ENCODE results near the gene ERN1.

ERN1 gene

GRCh38 chr17:64157669-64158180, 27.8 kb upstream of the ERN1 start:
- Histone ChIP-seq H3K9me3 (ENCODE audit: control insufficient read depth in 2 of 2, low read length in 2 of 2) (no peaks in the 10 kb centered on the region), H3K27ac (ENCODE audit: low read length) (no peak overlapping the region), H3K27me3 (ENCODE audit: control insufficient read depth in 1 of 2, insufficient read depth in 2 of 2, low read length in 2 of 2) (no peaks in the 10 kb centered on the region), H3K4me1 (ENCODE audit: control insufficient read depth, insufficient read depth, low read length) (peaks cover 8% of the 10 kb centered on the region), H3K36me3 (ENCODE audit: control insufficient read depth in 2 of 2, insufficient read depth in 2 of 2, low read length in 2 of 2) (peaks cover 9 to 13% of the 10 kb centered on the region in 2 donors), H3K4me3 (ENCODE audit: low read length in 2 of 2) (no peak overlapping the region), H3K9ac (ENCODE audit: low read length in 2 of 2) (no peak overlapping the region)

DNA sequence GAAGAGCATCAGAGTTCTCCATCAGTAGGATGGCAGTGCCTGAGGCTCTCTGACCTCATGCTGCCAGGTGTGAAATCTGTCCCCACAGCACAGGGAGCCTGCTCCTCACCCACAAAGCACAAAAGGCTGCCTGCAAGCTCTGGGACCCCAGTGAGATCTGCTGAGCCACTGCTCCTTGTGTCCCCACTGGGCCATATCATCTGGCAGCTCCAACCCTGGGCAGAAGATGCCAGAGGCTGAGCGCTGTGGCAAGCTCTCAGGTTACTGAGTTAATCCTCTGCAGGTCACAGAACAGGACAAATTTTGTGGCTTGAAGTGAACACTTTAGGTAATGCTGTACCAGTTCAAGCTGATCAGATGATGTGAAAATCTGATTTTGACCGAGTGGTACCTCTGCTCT, 26.7 kb upstream of the ERN1 start:
- Histone ChIP-seq H3K4me3 (ENCODE audit: low read length in 2 of 2) (no peak overlapping the region), H3K4me1 (ENCODE audit: control insufficient read depth, insufficient read depth, low read length) (peaks cover 8% of the 10 kb centered on the region), H3K9ac (ENCODE audit: low read length in 2 of 2) (no peak overlapping the region), H3K36me3 (ENCODE audit: control insufficient read depth in 2 of 2, insufficient read depth in 2 of 2, low read length in 2 of 2) (peaks cover 15 to 16% of the 10 kb centered on the region in 2 donors), H3K27me3 (ENCODE audit: control insufficient read depth in 1 of 2, insufficient read depth in 2 of 2, low read length in 2 of 2) (no peaks in the 10 kb centered on the region), H3K27ac (ENCODE audit: low read length) (no peak overlapping the region), H3K9me3 (ENCODE audit: control insufficient read depth in 2 of 2, low read length in 2 of 2) (no peaks in the 10 kb centered on the region)

DNA sequence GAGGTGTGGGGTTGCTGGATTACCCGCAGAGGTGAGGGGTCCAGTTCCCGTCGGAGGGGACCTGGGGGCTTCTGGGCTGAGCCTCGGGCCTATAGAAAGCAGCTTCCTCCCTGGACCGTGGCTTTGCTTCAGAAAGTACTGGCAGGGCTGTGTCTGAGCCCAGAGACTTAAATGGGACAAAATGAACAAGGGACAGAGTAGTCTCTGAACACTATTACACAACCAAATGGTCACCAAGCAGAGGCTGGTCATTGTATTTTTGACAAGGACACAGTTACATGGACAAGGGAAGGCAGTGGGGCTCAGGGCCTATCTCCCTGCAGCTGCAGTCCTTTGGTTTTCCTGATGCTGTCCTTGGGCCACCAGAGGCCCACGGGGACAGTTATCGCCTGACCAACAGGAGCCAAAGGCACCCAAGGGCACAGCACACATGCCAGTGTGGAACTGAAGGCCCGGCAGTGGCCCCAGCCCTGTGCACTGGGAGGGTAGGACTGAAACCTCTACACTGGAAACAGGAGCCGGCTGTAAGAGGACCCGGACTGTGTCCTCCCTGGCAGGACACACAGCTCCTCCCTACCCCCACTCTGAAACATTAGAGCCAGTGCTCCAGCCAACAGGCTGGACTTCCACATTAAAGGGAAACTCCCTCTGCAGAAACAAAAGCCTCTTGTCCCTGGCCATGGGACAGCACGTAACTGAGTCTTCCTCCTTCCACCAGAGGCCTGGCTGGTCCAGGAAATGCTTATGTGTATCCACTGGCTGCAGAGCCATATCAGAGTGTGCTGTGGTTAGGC, 26.0 kb upstream of the ERN1 start:
- Histone ChIP-seq H3K27ac (ENCODE audit: low read length) (no peak overlapping the region), H3K9me3 (ENCODE audit: control insufficient read depth in 2 of 2, low read length in 2 of 2) (no peaks in the 10 kb centered on the region), H3K4me3 (ENCODE audit: low read length in 2 of 2) (no peak overlapping the region), H3K27me3 (ENCODE audit: control insufficient read depth in 1 of 2, insufficient read depth in 2 of 2, low read length in 2 of 2) (no peaks in the 10 kb centered on the region), H3K9ac (ENCODE audit: low read length in 2 of 2) (no peak overlapping the region), H3K36me3 (ENCODE audit: control insufficient read depth in 2 of 2, insufficient read depth in 2 of 2, low read length in 2 of 2) (peaks cover 15 to 18% of the 10 kb centered on the region in 2 donors), H3K4me1 (ENCODE audit: control insufficient read depth, insufficient read depth, low read length) (peaks cover 8% of the 10 kb centered on the region)

- no peak overlapping the region for H3K4me3 ChIP-seq (ENCODE audit: low read length in 2 of 2)
- H3K27me3 ChIP-seq (ENCODE audit: control insufficient read depth in 1 of 2, insufficient read depth in 2 of 2, low read length in 2 of 2): no peaks in the 10 kb centered on the region
- H3K27ac ChIP-seq (ENCODE audit: low read length): no peak overlapping the region
- no peaks in the 10 kb centered on the region for H3K9me3 ChIP-seq (ENCODE audit: control insufficient read depth in 2 of 2, low read length in 2 of 2)
- H3K4me1 ChIP-seq (ENCODE audit: control insufficient read depth, insufficient read depth, low read length): peaks cover 8% of the 10 kb centered on the region
- no peak overlapping the region for H3K9ac ChIP-seq (ENCODE audit: low read length in 2 of 2)
- H3K36me3 ChIP-seq (ENCODE audit: control insufficient read depth in 2 of 2, insufficient read depth in 2 of 2, low read length in 2 of 2): peaks cover 18 to 19% of the 10 kb centered on the region in 2 donors
These were observed 25.2 kb upstream of the ERN1 start for GRCh38 chr17:64155129-64155528.

DNA sequence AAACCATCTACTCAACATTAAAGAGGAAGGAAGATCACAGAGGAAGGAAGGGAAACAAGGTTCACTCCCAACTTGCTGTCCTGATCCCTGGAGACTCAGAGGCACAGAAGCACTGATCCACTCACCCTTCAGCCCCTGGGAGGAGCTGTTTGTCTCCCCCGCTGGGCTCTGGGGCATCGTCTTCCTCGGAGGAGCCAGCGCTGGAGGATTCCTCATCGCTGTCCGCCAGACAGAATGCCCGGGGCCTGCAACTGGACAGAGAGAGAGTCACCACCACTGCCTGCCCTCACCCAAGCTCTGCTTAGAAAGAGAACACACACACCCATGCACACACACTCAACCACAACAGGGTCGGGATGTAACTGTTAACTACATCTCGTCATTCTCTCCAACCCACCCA, 24.8 kb upstream of the ERN1 start:
- no peaks in the 10 kb centered on the region for H3K27me3 ChIP-seq (ENCODE audit: control insufficient read depth in 1 of 2, insufficient read depth in 2 of 2, low read length in 2 of 2)
- no peak overlapping the region for H3K9ac ChIP-seq (ENCODE audit: low read length in 2 of 2)
- no peaks in the 10 kb centered on the region for H3K9me3 ChIP-seq (ENCODE audit: control insufficient read depth in 2 of 2, low read length in 2 of 2)
- peaks cover 8% of the 10 kb centered on the region for H3K4me1 ChIP-seq (ENCODE audit: control insufficient read depth, insufficient read depth, low read length)
- peaks cover 19 to 20% of the 10 kb centered on the region in 2 donors for H3K36me3 ChIP-seq (ENCODE audit: control insufficient read depth in 2 of 2, insufficient read depth in 2 of 2, low read length in 2 of 2)
- H3K27ac ChIP-seq (ENCODE audit: low read length): no peak overlapping the region
- H3K4me3 ChIP-seq (ENCODE audit: low read length in 2 of 2): no peak overlapping the region

- Histone ChIP-seq H3K4me1 (ENCODE audit: control insufficient read depth, insufficient read depth, low read length) (peaks cover 8% of the 10 kb centered on the region), H3K27me3 (ENCODE audit: control insufficient read depth in 1 of 2, insufficient read depth in 2 of 2, low read length in 2 of 2) (no peaks in the 10 kb centered on the region), H3K9ac (ENCODE audit: low read length in 2 of 2) (no peak overlapping the region), H3K36me3 (ENCODE audit: control insufficient read depth in 2 of 2, insufficient read depth in 2 of 2, low read length in 2 of 2) (peaks cover 19 to 20% of the 10 kb centered on the region in 2 donors), H3K27ac (ENCODE audit: low read length) (no peak overlapping the region), H3K9me3 (ENCODE audit: control insufficient read depth in 2 of 2, low read length in 2 of 2) (no peaks in the 10 kb centered on the region), H3K4me3 (ENCODE audit: low read length in 2 of 2) (no peak overlapping the region)
These were observed 24.4 kb upstream of the ERN1 start for GRCh38 chr17:64154313-64154695.

- H3K9me3 ChIP-seq (ENCODE audit: control insufficient read depth in 2 of 2, low read length in 2 of 2): no peaks in the 10 kb centered on the region
- H3K36me3 ChIP-seq (ENCODE audit: control insufficient read depth in 2 of 2, insufficient read depth in 2 of 2, low read length in 2 of 2): peaks cover 19 to 20% of the 10 kb centered on the region in 2 donors
- H3K27ac ChIP-seq (ENCODE audit: low read length): no peak overlapping the region
- no peak overlapping the region for H3K4me3 ChIP-seq (ENCODE audit: low read length in 2 of 2)
- H3K27me3 ChIP-seq (ENCODE audit: control insufficient read depth in 1 of 2, insufficient read depth in 2 of 2, low read length in 2 of 2): no peaks in the 10 kb centered on the region
- H3K4me1 ChIP-seq (ENCODE audit: control insufficient read depth, insufficient read depth, low read length): peaks cover 8% of the 10 kb centered on the region
- no peak overlapping the region for H3K9ac ChIP-seq (ENCODE audit: low read length in 2 of 2)
These were observed 23.8 kb upstream of the ERN1 start for GRCh38 chr17:64153565-64154312.

DNA sequence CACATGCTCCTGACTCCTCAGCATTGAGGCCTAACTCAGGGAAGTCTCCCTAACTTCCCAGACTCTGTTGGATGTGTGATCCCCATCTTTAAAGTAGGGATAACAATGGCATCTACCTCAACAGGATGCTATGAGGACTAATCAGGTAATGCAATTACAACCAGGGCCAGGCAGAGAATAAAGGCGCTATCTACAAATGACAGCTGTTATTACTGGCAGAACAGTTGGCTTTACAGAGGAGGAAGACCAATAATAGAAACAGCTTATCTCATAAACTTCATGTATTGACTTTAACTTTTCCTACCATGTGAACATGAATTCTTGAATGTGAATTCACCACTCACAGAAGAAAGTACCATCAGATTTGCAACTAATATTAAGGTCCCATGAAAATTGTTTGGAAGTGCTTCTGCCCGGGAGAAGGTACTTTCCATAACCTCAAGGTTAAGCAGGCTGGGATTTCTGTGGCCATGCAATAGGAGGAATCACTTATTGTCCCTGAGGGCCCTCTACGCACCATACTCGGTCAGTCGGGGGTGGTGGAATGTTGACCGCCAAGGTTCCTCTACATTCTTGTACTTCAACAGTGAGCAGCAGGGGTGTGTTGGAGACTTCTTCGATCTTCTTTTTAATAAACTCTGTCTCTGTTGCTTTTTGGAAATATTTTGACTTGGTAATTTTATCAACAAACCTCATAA, 22.6 kb upstream of the ERN1 start:
- Histone ChIP-seq H3K36me3 (ENCODE audit: control insufficient read depth in 2 of 2, insufficient read depth in 2 of 2, low read length in 2 of 2) (peaks cover 19 to 22% of the 10 kb centered on the region in 2 donors), H3K9me3 (ENCODE audit: control insufficient read depth in 2 of 2, low read length in 2 of 2) (no peaks in the 10 kb centered on the region), H3K4me3 (ENCODE audit: low read length in 2 of 2) (no peak overlapping the region), H3K4me1 (ENCODE audit: control insufficient read depth, insufficient read depth, low read length) (peaks cover 11% of the 10 kb centered on the region), H3K27me3 (ENCODE audit: control insufficient read depth in 1 of 2, insufficient read depth in 2 of 2, low read length in 2 of 2) (no peaks in the 10 kb centered on the region), H3K27ac (ENCODE audit: low read length) (no peak overlapping the region), H3K9ac (ENCODE audit: low read length in 2 of 2) (no peak overlapping the region)

DNA sequence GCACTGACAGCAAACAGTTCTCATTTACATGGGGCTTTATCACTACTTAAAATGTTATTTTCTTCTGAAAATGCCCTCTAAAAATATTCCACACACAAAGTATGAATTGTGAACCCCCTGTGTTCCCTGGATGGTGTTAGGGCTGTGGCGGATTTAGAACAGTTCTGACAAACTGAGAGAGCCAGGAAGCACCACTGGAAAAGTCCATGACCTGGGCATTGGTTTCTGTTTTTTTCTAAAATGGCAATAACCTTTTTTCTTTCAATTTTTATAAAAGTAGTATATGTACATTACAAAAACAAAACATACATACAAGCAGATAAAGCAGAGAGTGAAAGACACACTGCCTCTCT, 21.0 kb upstream of the ERN1 start:
- Histone ChIP-seq H3K27me3 (ENCODE audit: control insufficient read depth in 1 of 2, insufficient read depth in 2 of 2, low read length in 2 of 2) (no peaks in the 10 kb centered on the region), H3K27ac (ENCODE audit: low read length) (no peak overlapping the region), H3K4me3 (ENCODE audit: low read length in 2 of 2) (no peak overlapping the region), H3K9me3 (ENCODE audit: control insufficient read depth in 2 of 2, low read length in 2 of 2) (no peaks in the 10 kb centered on the region), H3K4me1 (ENCODE audit: control insufficient read depth, insufficient read depth, low read length) (peaks cover 20% of the 10 kb centered on the region), H3K9ac (ENCODE audit: low read length in 2 of 2) (no peak overlapping the region), H3K36me3 (ENCODE audit: control insufficient read depth in 2 of 2, insufficient read depth in 2 of 2, low read length in 2 of 2) (peaks cover 19 to 22% of the 10 kb centered on the region in 2 donors)

GRCh38 chr17:64150237-64151015, 20.5 kb upstream of the ERN1 start:
- Histone ChIP-seq H3K36me3 (ENCODE audit: control insufficient read depth in 2 of 2, insufficient read depth in 2 of 2, low read length in 2 of 2) (peaks cover 19 to 22% of the 10 kb centered on the region in 2 donors), H3K27me3 (ENCODE audit: control insufficient read depth in 1 of 2, insufficient read depth in 2 of 2, low read length in 2 of 2) (no peaks in the 10 kb centered on the region), H3K4me1 (ENCODE audit: control insufficient read depth, insufficient read depth, low read length) (peaks cover 17% of the 10 kb centered on the region), H3K9me3 (ENCODE audit: control insufficient read depth in 2 of 2, low read length in 2 of 2) (no peaks in the 10 kb centered on the region), H3K27ac (ENCODE audit: low read length) (no peak overlapping the region), H3K9ac (ENCODE audit: low read length in 2 of 2) (no peak overlapping the region), H3K4me3 (ENCODE audit: low read length in 2 of 2) (no peak overlapping the region)

Measured in stomach smooth muscle (tissue), 2 donors.